Karpas-422 (cell line): ENCODE data around the gene MSANTD2. TPM values are rescaled to one million over a fixed set of nuclear protein-coding genes. Genes with fewer than 3 reads are reported as not detected.
A peak's percentile ranks its signal among the peaks of the same experiment; 100 is the strongest.

Source experiments
- DNase-seq: peaks from one replicate; pipeline ENCODE4 v3.0.0-alpha.2; 2015
- H2AFZ ChIP-seq: fragments of 200-600 bp; sonication (generic); 2 replicates; pipeline ENCODE4 v1.6.1; 2014; ENCODE audit warnings: antibody characterized with exemption, low read length, mixed read lengths
- H3K27ac ChIP-seq: fragments of 200-600 bp; sonication (generic); 2 replicates; pipeline ENCODE4 v1.5.1; 2014; ENCODE audit warnings: mild to moderate bottlenecking, low read length, moderate library complexity
- H3K27me3 ChIP-seq: fragments of 200-600 bp; sonication (generic); 2 replicates; pipeline ENCODE4 v1.6.1; 2014; ENCODE audit warnings: low read length, mixed read lengths
- H3K36me3 ChIP-seq: fragments of 200-600 bp; sonication (generic); 2 replicates; pipeline ENCODE4 v1.6.1; 2014; ENCODE audit warnings: low read length, mixed read lengths; ENCODE audit not compliant: insufficient read depth
- H3K4me1 ChIP-seq: fragments of 200-600 bp; sonication (generic); 2 replicates; pipeline ENCODE4 v1.6.1; 2014; ENCODE audit warnings: mild to moderate bottlenecking, low read length, mixed read lengths
- H3K4me2 ChIP-seq: fragments of 200-600 bp; sonication (generic); 2 replicates; pipeline ENCODE4 v1.6.1; 2014; ENCODE audit warnings: low read length, low read depth, mild to moderate bottlenecking; ENCODE audit not compliant: poor library complexity, severe bottlenecking
- H3K4me3 ChIP-seq: fragments of 200-600 bp; sonication (generic); 2 replicates; pipeline ENCODE4 v1.5.1; 2014; ENCODE audit warnings: mild to moderate bottlenecking, antibody characterized with exemption, low read length, mixed read lengths
- H3K79me2 ChIP-seq: fragments of 200-600 bp; sonication (generic); 2 replicates; pipeline ENCODE4 v1.6.1; 2014; ENCODE audit warnings: mild to moderate bottlenecking, low read length, mixed read lengths
- H3K9ac ChIP-seq: fragments of 200-600 bp; sonication (generic); 2 replicates; pipeline ENCODE4 v1.6.0; 2014; ENCODE audit warnings: low read length
- H3K9me2 ChIP-seq: fragments of 200-600 bp; sonication (generic), shearing (Covaris generic); replicated peaks from 2 replicates; pipeline ENCODE4 v1.6.0; 2014; ENCODE audit warnings: mild to moderate bottlenecking, low read length, moderate library complexity; ENCODE audit not compliant: insufficient read depth
- H3K9me3 ChIP-seq: fragments of 300-700, 200-600 bp; sonication (generic); 2 replicates; pipeline ENCODE4 v1.6.1; 2014; ENCODE audit warnings: low read length, mixed read lengths
- H4K20me1 ChIP-seq: fragments of 200-600 bp; sonication (generic); 2 replicates; pipeline ENCODE4 v1.6.1; 2014; ENCODE audit warnings: mild to moderate bottlenecking, antibody characterized with exemption, low read length, low read depth; ENCODE audit not compliant: insufficient read depth
- total RNA-seq: library from RNA; depleted of rRNA; stranded (reverse); fragments of >200 nt; shearing (Covaris generic); gene quantifications from 2 replicates; pipeline ENCODE4 v1.2.3, GENCODE V29; 2014; ENCODE audit warnings: low replicate concordance

Gene MSANTD2
- total RNA-seq, 1 experiment from 2014 or later, result 7.6 TPM

- H3K9ac ChIP-seq, result peak overlapping the region; percentile 83
- H3K79me2 ChIP-seq, result no peaks in the 10 kb centered on the region
- H3K4me1 ChIP-seq, result peaks cover 19% of the 10 kb centered on the region
- H3K27ac ChIP-seq, result no peak overlapping the region
- peak overlapping the region; percentile 70 for H3K4me3 ChIP-seq
- no peaks in the 10 kb centered on the region for H3K27me3 ChIP-seq
- H3K4me2 ChIP-seq, result peak overlapping the region; percentile 84
- DNase-seq, result peak; percentile 64
- H3K9me3 ChIP-seq, result no peaks in the 10 kb centered on the region
- no peaks in the 10 kb centered on the region for H4K20me1 ChIP-seq
- H3K36me3 ChIP-seq, result no peaks in the 10 kb centered on the region
- H3K9me2 ChIP-seq, result no peaks in the 10 kb centered on the region
- peak overlapping the region; percentile 92; the same call in 1 of the 2 replicates for H2AFZ ChIP-seq
Measured at GRCh38 chr11:124745835-124746620, 54.2 kb downstream of the MSANTD2 start.

- H3K4me3 ChIP-seq, result peak overlapping the region; percentile 70; the same call in 1 of the 2 replicates
- no peaks in the 10 kb centered on the region for H3K27me3 ChIP-seq
- H3K4me2 ChIP-seq, result peak overlapping the region; percentile 84
- no peaks in the 10 kb centered on the region for H3K79me2 ChIP-seq
- H3K9me3 ChIP-seq, result no peaks in the 10 kb centered on the region
- peaks cover 24% of the 10 kb centered on the region for H3K4me1 ChIP-seq
- H4K20me1 ChIP-seq, result no peaks in the 10 kb centered on the region
- no peaks in the 10 kb centered on the region for H3K36me3 ChIP-seq
- peak overlapping the region; percentile 83 for H3K9ac ChIP-seq
- H3K27ac ChIP-seq, result no peak overlapping the region
- H2AFZ ChIP-seq, result no peak overlapping the region
- DNase-seq, result no peak
- H3K9me2 ChIP-seq, result no peaks in the 10 kb centered on the region
Measured at GRCh38 chr11:124745270-124745834, 54.9 kb downstream of the MSANTD2 start.

GRCh38 chr11:124743050-124743449, 57.2 kb downstream of the MSANTD2 start:
- Histone ChIP-seq H3K9ac (no peak overlapping the region), H3K4me1 (peaks cover 32% of the 10 kb centered on the region), H3K36me3 (no peaks in the 10 kb centered on the region), H2AFZ (no peak overlapping the region), H3K27ac (no peak overlapping the region), H3K4me2 (no peak overlapping the region), H3K9me2 (no peaks in the 10 kb centered on the region), H3K9me3 (no peaks in the 10 kb centered on the region), H3K27me3 (no peaks in the 10 kb centered on the region), H3K79me2 (no peaks in the 10 kb centered on the region), H3K4me3 (no peak overlapping the region), H4K20me1 (no peaks in the 10 kb centered on the region)
- no peak for DNase-seq

GRCh38 chr11:124742555-124742954, 57.7 kb downstream of the MSANTD2 start:
- no peaks in the 10 kb centered on the region for H4K20me1 ChIP-seq
- H3K4me3 ChIP-seq, result no peak overlapping the region
- H3K4me1 ChIP-seq, result peaks cover 32% of the 10 kb centered on the region
- no peak for DNase-seq
- no peak overlapping the region for H2AFZ ChIP-seq
- peak overlapping the region; percentile 40 for H3K4me2 ChIP-seq
- no peaks in the 10 kb centered on the region for H3K9me3 ChIP-seq
- no peak overlapping the region for H3K27ac ChIP-seq
- no peak overlapping the region for H3K9ac ChIP-seq
- H3K36me3 ChIP-seq, result no peaks in the 10 kb centered on the region
- H3K9me2 ChIP-seq, result no peaks in the 10 kb centered on the region
- no peaks in the 10 kb centered on the region for H3K27me3 ChIP-seq
- H3K79me2 ChIP-seq, result no peaks in the 10 kb centered on the region

GRCh38 chr11:124740277-124740882, 59.8 kb downstream of the MSANTD2 start:
- no peaks in the 10 kb centered on the region for H3K9me2 ChIP-seq
- peak overlapping the region; percentile 62 for H3K4me3 ChIP-seq
- DNase-seq, result peak; percentile 59
- H4K20me1 ChIP-seq, result no peaks in the 10 kb centered on the region
- 0 out of 2 replicates have a peak overlapping the region, but pooled peaks have one; percentile 28 for H2AFZ ChIP-seq
- H3K4me2 ChIP-seq, result peak overlapping the region; percentile 73
- no peaks in the 10 kb centered on the region for H3K9me3 ChIP-seq
- no peaks in the 10 kb centered on the region for H3K79me2 ChIP-seq
- no peak overlapping the region for H3K27ac ChIP-seq
- H3K9ac ChIP-seq, result peak overlapping the region; percentile 59
- H3K27me3 ChIP-seq, result no peaks in the 10 kb centered on the region
- no peaks in the 10 kb centered on the region for H3K36me3 ChIP-seq
- peaks cover 25% of the 10 kb centered on the region for H3K4me1 ChIP-seq

GRCh38 chr11:124739479-124740276, 60.5 kb downstream of the MSANTD2 start, which contains the start of gene NRGN:
Gene NRGN, plus strand, starts transcription at chr11:124739942. Its CDS starts 143 bp downstream, at chr11:124740085.
- Histone ChIP-seq H3K9ac (peak within 1 kb of the TSS; percentile 59), H3K9me3 (no peaks in the 10 kb centered on the region), H4K20me1 (no peaks in the 10 kb centered on the region), H3K27ac (no peak within 1 kb of the TSS), H3K4me3 (peak within 1 kb of the TSS; percentile 62), H3K4me1 (peaks cover 25% of the 10 kb centered on the region), H2AFZ (0 out of 2 replicates have a peak within 1 kb of the TSS, but pooled peaks have one; percentile 50), H3K36me3 (no peaks in the 10 kb centered on the region), H3K79me2 (no peaks in the 10 kb centered on the region), H3K4me2 (peak within 1 kb of the TSS; percentile 73), H3K9me2 (no peaks in the 10 kb centered on the region), H3K27me3 (no peaks in the 10 kb centered on the region)
- DNase-seq, result peak; percentile 92

GRCh38 chr11:124738713-124739478, 61.3 kb downstream of the MSANTD2 start:
- Histone ChIP-seq H3K36me3 (no peaks in the 10 kb centered on the region), H3K9ac (no peak overlapping the region), H3K4me1 (peaks cover 25% of the 10 kb centered on the region), H4K20me1 (no peaks in the 10 kb centered on the region), H3K9me2 (no peaks in the 10 kb centered on the region), H3K79me2 (no peaks in the 10 kb centered on the region), H3K4me2 (peak overlapping the region; percentile 73), H3K27ac (no peak overlapping the region), H2AFZ (no peak overlapping the region), H3K27me3 (no peaks in the 10 kb centered on the region), H3K9me3 (no peaks in the 10 kb centered on the region), H3K4me3 (peak overlapping the region; percentile 62; the same call in 1 of the 2 replicates)
- DNase-seq, result no peak
